Dermis microvascular lymphatic vessel endothelial cell (primary cell): ENCODE results near the gene CYB5R4. TPM values are rescaled to one million over a fixed set of nuclear protein-coding genes. Genes with fewer than 3 reads are reported as not detected.

Source experiments
- DNase-seq, 2 donors: peaks; one replicate each; pipeline versions ENCODE4 v3.0.0 to v3.0.0-alpha.2; 2010; ENCODE audit warnings: low read depth in 2 of 2
- total RNA-seq: library from RNA; depleted of rRNA; stranded (reverse); fragments of >200 nt; gene quantifications from 2 replicates; pipeline ENCODE4 v1.2.1, GENCODE V29; 2014

CYB5R4 gene
- total RNA-seq, 1 donor from 2014 or later: 2.2 TPM

GRCh38 chr6:83976871-83977270, 117.4 kb downstream of the CYB5R4 start:
- no peak for DNase-seq

GRCh38 chr6:83978324-83978734, 118.8 kb downstream of the CYB5R4 start:
- no peak for DNase-seq

GRCh38 chr6:83978997-83979396, 119.5 kb downstream of the CYB5R4 start:
- no peak for DNase-seq

GRCh38 chr6:83984411-83984810, 124.9 kb downstream of the CYB5R4 start:
- DNase-seq: no peak

GRCh38 chr6:83985308-83985713, 125.8 kb downstream of the CYB5R4 start:
- DNase-seq: no peak

- no peak for DNase-seq
Measured at GRCh38 chr6:83985715-83986114, 126.2 kb downstream of the CYB5R4 start.

- no peak for DNase-seq
Measured at GRCh38 chr6:83998021-83998584, 138.6 kb downstream of the CYB5R4 start.

GRCh38 chr6:84001119-84001518, 141.6 kb downstream of the CYB5R4 start:
- no peak for DNase-seq

- DNase-seq: no peak
Measured at GRCh38 chr6:84002226-84002625, 142.7 kb downstream of the CYB5R4 start.

- DNase-seq: no peak
Measured at GRCh38 chr6:84003131-84003530, 143.6 kb downstream of the CYB5R4 start.

- no peak for DNase-seq
Measured at GRCh38 chr6:84003654-84004053, 144.2 kb downstream of the CYB5R4 start.

GRCh38 chr6:84007871-84008270, 148.4 kb downstream of the CYB5R4 start:
- DNase-seq: no peak

GRCh38 chr6:84013354-84013753, 153.9 kb downstream of the CYB5R4 start:
- DNase-seq: no peak

- DNase-seq: no peak
Measured at GRCh38 chr6:84013931-84014330, 154.4 kb downstream of the CYB5R4 start.

GRCh38 chr6:84016029-84016428, 156.5 kb downstream of the CYB5R4 start:
- DNase-seq: no peak

Other genes with a start within 250 kb of the CYB5R4 start
- gene SNAP91, start 150.6 kb upstream of the CYB5R4 start, total RNA-seq: 0.13 and 1.3 TPM in 2 replicates
- gene RIPPLY2, start 6.3 kb upstream of the CYB5R4 start, total RNA-seq: 0.13 and 0.51 TPM in 2 replicates
- 4.6 and 4.9 TPM in 2 replicates for gene MRAP2, start 174.1 kb downstream of the CYB5R4 start, total RNA-seq